Ascending aorta (tissue), 2 donors: ENCODE results near the gene HIP1R. TPM values are rescaled to one million over a fixed set of nuclear protein-coding genes. Genes with fewer than 3 reads are reported as not detected.
"Not testable (repeated sequence)": the region's sequence is repeated elsewhere in the genome, so short reads cannot be mapped to it uniquely, and the experiment has no call there.

Experiments used
- DNase-seq, 2 donors: peaks; one replicate each; pipeline ENCODE4 v3.0.0-alpha.2; 2019; ENCODE audit warnings: low spot score in 2 of 2
- H3K27ac ChIP-seq, 2 donors: fragments of 200-600 bp; sonication (generic); one replicate each; pipeline ENCODE4 v1.5.1; 2016 to 2017; ENCODE audit warnings: mild to moderate bottlenecking in 1 of 2
- H3K27me3 ChIP-seq: fragments of 200-600 bp; sonication (generic); one replicate; pipeline ENCODE4 v1.5.1; 2017
- H3K36me3 ChIP-seq, 2 donors: fragments of 200-600 bp; sonication (generic); one replicate each; pipeline ENCODE4 v1.5.1; 2016
- H3K4me1 ChIP-seq, 2 donors: fragments of 200-600 bp; sonication (generic); one replicate each; pipeline ENCODE4 v1.5.1; 2016 to 2017; ENCODE audit warnings: mild to moderate bottlenecking in 1 of 2
- H3K4me3 ChIP-seq, 2 donors: fragments of 200-600 bp; sonication (generic); one replicate each; pipeline ENCODE4 v1.5.1; 2016 to 2017; ENCODE audit warnings: mild to moderate bottlenecking in 1 of 2
- H3K9me3 ChIP-seq, 2 donors: fragments of 200-600 bp; sonication (generic); one replicate each; pipeline ENCODE4 v1.5.1; 2016
- intact Hi-C: fragments of 100-400 bp; cut with DNase I; formaldehyde crosslinking; loops from one replicate; pipeline ENCODE4 v1.15.1; 2023
- total RNA-seq: library from RNA; depleted of rRNA; stranded (reverse); fragments of >200 nt; gene quantifications from one replicate; pipeline ENCODE4 v1.1.0, GENCODE V29; 2016
- TF ChIP-seq, protein P1 (sequence below), 3 experiments: fragments of 200-600 bp in 2 of 3; fragments of 450-650 bp in 1 of 3; sonication (generic) in 2 of 3; IDR thresholded peaks; one replicate each; pipeline ENCODE4 v1.5.1; 2016 to 2019; ENCODE audit warnings: antibody characterized with exemption in 3 of 3, mild to moderate bottlenecking in 1 of 3, moderate library complexity in 1 of 3

The HIP1R gene
- total RNA-seq, 1 donor from 2014 or later: 98.7 TPM

DNA sequence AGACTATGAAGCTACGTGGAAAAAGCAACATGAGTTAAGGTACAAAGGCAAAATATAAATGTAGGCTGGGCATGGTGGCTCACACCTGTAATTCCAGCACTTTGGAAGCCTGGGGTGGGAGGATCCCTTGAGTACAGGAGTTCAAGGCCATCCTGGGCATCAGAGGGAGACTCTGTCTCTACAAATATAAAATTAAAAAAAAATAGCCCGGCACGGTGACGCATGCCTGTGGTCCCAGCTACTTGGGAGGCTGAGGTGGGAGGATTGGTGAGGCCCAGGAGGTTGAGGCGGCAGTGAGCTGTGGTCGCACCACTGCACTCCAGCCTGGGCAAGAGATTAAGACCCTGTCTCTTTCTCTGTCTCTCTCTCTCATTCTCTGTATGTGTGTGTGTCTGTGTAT lies 64.6 kb downstream of the HIP1R start:
- H3K27ac ChIP-seq: no peak overlapping the region
- TF ChIP-seq, protein P1, sequence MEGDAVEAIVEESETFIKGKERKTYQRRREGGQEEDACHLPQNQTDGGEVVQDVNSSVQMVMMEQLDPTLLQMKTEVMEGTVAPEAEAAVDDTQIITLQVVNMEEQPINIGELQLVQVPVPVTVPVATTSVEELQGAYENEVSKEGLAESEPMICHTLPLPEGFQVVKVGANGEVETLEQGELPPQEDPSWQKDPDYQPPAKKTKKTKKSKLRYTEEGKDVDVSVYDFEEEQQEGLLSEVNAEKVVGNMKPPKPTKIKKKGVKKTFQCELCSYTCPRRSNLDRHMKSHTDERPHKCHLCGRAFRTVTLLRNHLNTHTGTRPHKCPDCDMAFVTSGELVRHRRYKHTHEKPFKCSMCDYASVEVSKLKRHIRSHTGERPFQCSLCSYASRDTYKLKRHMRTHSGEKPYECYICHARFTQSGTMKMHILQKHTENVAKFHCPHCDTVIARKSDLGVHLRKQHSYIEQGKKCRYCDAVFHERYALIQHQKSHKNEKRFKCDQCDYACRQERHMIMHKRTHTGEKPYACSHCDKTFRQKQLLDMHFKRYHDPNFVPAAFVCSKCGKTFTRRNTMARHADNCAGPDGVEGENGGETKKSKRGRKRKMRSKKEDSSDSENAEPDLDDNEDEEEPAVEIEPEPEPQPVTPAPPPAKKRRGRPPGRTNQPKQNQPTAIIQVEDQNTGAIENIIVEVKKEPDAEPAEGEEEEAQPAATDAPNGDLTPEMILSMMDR (IDR thresholded peaks at IDR 0.05): no peak

DNA sequence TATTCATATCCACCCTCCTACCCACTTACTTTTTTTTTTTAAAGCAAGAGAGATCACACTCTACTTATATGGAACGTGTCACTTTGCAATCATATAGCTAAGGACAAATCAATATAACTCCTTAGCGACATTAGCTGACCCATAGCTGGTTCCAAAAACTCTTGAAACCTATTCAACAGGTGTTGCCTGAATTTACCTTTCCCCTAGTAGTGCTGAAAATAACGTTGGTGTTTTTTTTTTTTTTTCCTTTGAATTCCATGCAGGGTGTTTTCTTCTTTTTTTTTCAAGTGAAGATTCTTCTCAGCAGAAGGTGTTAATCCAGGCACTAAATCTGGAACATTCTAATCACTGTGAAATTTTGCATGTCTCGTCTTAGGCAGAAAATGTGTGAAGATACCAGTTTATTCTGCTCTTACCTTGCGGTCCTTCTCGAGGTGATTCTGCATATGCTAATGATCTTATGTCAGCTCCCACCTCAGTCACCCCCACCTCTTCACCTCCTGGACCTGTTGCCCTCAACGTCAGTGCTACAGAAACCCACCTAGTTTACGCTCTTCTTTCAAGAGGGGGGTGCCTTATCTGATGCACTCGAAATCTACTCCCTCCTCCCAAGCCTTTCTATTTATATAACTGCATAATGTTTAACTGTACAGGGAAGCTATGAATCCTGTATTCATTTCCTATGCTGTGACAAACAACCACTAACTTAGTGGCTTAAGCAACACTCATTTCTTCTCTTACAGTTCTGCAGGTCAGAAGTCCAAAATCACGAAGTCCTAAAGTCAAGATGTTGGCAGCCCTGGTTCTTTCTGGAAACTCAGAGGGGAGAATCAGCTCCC lies 67.8 kb downstream of the HIP1R start:
- TF ChIP-seq, protein P1 (IDR thresholded peaks at IDR 0.05): no peak
- intact Hi-C loops: no loop called here
- no peak for DNase-seq
- no peaks in the 10 kb centered on the region for H3K4me1 ChIP-seq
- H3K4me3 ChIP-seq: no peak overlapping the region
- no peaks in the 10 kb centered on the region for H3K27me3 ChIP-seq
- H3K27ac ChIP-seq: no peak overlapping the region
- H3K36me3 ChIP-seq: no peaks in the 10 kb centered on the region
- H3K9me3 ChIP-seq: no peaks in the 10 kb centered on the region

More for the DNA sequence above, 64.6 kb downstream of the HIP1R start:
- no peak overlapping the region for H3K4me3 ChIP-seq
- H3K9me3 ChIP-seq: no peaks in the 10 kb centered on the region
- intact Hi-C loops: loop anchor here (5.0 kb wide), 2 partner anchors 48 to 67 kb away; partner anchors contain the start of gene ABCB9
- DNase-seq: no peak
- H3K27me3 ChIP-seq: no peaks in the 10 kb centered on the region
- H3K36me3 ChIP-seq: no peaks in the 10 kb centered on the region
- no peaks in the 10 kb centered on the region for H3K4me1 ChIP-seq

DNA sequence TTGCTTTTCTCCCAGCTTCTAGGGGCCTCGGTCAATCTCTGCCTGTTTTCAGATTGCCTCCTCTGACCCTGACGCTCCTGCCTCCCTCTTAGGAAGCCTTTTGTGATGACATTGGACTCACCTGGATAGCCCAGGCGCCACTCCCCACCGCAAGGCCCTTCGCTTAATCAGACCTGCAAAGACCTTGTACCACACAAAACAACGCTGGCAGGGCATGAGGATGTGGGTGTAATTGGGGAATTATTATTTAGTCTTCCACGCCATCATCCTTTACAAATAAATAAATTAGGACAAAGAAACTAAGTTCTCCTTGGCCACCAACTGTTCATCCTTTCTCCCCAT lies 68.4 kb downstream of the HIP1R start:
- no peak for DNase-seq
- TF ChIP-seq, protein P1 (IDR thresholded peaks at IDR 0.05): no peak
- Histone ChIP-seq H3K4me1 (no peaks in the 10 kb centered on the region), H3K36me3 (no peaks in the 10 kb centered on the region), H3K9me3 (no peaks in the 10 kb centered on the region), H3K4me3 (no peak overlapping the region), H3K27ac (no peak overlapping the region), H3K27me3 (no peaks in the 10 kb centered on the region)
- intact Hi-C loops: no loop called here

DNA sequence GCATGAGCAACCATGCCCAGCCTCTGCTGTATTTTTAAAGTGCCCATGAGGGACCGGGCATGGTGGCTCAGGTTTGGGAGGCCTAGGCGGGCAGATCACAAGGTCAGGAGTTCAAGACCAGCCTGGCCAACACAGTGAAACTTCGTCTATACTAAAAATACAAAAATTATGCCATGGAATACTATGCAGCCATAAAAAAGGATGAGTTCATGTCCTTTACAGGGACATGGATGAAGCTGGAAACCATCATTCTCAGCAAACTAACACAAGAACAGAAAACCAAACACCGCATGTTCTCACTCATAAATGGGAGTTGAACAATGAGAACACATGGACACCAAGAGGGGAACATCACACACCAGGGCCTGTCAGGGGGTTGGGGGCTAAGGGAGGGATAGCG lies 70.0 kb downstream of the HIP1R start:
- H3K36me3 ChIP-seq, intact Hi-C loops, DNase-seq, H3K27me3 ChIP-seq, H3K27ac ChIP-seq, H3K4me3 ChIP-seq, H3K9me3 ChIP-seq, H3K4me1 ChIP-seq: not testable (repeated sequence)

DNA sequence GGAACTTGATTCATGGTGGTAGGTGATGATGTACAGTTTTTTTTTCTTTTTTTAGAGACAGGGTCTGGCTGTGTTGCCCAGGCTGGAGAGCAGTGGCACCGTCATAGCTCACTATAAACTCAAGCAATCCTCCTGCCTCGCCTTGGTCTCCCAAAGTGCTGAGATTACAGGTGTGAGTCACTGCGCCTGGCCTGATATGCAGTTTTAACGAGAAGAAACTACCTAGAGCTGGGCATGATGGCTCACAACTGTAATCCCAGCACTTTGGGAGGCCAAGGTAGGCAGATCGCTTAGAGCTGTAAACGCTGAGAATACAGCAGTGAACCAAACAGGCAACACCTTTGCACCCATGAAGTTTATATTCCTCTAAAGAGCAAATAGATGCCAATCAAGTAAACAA lies 73.7 kb downstream of the HIP1R start:
- Histone ChIP-seq H3K9me3 (no peaks in the 10 kb centered on the region), H3K27me3 (no peaks in the 10 kb centered on the region), H3K4me1 (no peaks in the 10 kb centered on the region), H3K36me3 (no peaks in the 10 kb centered on the region), H3K27ac (no peak overlapping the region), H3K4me3 (no peak overlapping the region)
- TF ChIP-seq, protein P1 (IDR thresholded peaks at IDR 0.05): no peak
- no peak for DNase-seq
- intact Hi-C loops: no loop called here

DNA sequence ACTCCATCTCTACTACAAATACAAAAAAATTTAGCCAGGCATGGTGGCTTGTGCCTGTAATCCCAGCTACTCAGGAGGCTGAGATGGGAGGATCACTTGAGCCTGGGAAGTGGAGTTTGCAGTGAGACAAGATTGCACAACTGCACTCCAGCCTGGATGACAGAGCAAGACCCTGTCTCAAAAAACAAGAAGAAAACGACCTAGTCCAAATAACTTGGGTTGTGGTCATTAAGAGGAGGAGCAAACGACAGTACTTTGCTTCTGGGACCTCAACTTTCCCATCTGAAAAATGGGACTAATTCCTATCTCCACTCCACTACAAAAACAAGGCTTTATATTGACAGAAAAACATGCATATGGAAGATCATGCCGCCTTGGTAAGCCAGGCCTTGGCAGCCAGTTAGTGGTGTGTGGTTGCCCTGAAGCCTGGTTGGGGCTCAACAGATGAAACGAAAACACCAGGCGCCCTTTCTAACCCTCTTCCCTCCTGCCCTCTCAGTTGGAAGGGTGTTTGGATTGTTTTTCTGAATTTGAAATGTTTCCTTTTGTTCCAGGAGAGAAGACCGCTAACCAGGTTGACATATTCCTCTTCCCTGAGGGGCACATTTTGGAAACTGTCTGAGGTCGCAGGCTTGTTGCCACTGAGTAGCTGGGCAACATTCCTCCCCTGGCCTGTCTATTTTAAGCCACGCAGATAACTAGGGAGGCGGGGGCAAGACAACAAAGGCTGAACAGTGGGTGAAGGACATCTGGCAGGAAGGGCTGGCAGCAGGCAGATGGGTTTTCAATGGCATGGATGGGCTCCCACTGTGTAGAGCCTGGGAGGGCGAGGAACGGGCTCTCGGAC lies 74.4 kb downstream of the HIP1R start:
- no peaks in the 10 kb centered on the region for H3K9me3 ChIP-seq
- TF ChIP-seq, protein P1 (IDR thresholded peaks at IDR 0.05): no peak
- H3K36me3 ChIP-seq: no peaks in the 10 kb centered on the region

More for the DNA sequence above, 74.4 kb downstream of the HIP1R start:
- Histone ChIP-seq H3K27me3 (no peaks in the 10 kb centered on the region), H3K4me1 (no peaks in the 10 kb centered on the region), H3K27ac (no peak overlapping the region), H3K4me3 (no peak overlapping the region)
- DNase-seq: no peak
- intact Hi-C loops: no loop called here
